Neural cell (in vitro differentiated cells): ENCODE results near the gene CDON. TPM values are rescaled to one million over a fixed set of nuclear protein-coding genes. Genes with fewer than 3 reads are reported as not detected.

Experiments
- H2AFZ ChIP-seq: fragments of 200-600, 300-800 bp; sonication (generic), shearing (Covaris generic); 2 replicates; pipeline ENCODE4 v1.6.0; 2014; ENCODE audit warnings: low read depth, mild to moderate bottlenecking, antibody characterized with exemption, low read length, moderate library complexity
- H3F3A ChIP-seq: fragments of 200-600 bp; shearing (Covaris generic); 2 replicates; pipeline ENCODE4 v1.6.1; 2016; ENCODE audit warnings: mild to moderate bottlenecking, moderate library complexity, mixed read lengths, antibody characterized with exemption, low read length; ENCODE audit not compliant: insufficient read depth, poor library complexity, severe bottlenecking
- H3K27ac ChIP-seq: fragments of 200-600, 300-800 bp; sonication (generic), shearing (Covaris generic); 2 replicates; pipeline ENCODE4 v1.5.1; 2014; ENCODE audit warnings: mild to moderate bottlenecking, low read length, moderate library complexity
- H3K27me3 ChIP-seq: fragments of 300-800, 200-600 bp; sonication (generic), shearing (Covaris generic); 2 replicates; pipeline ENCODE4 v1.6.0; 2014; ENCODE audit warnings: mild to moderate bottlenecking, low read depth, low read length, moderate library complexity; ENCODE audit not compliant: insufficient read depth
- H3K36me3 ChIP-seq: fragments of 300-800, 200-600 bp; sonication (generic), shearing (Covaris generic); 2 replicates; pipeline ENCODE4 v1.5.1; 2014; ENCODE audit warnings: mild to moderate bottlenecking, antibody characterized with exemption, low read length, moderate library complexity; ENCODE audit not compliant: insufficient read depth
- H3K4me2 ChIP-seq: fragments of 300-800, 200-600 bp; sonication (generic), shearing (Covaris generic); 2 replicates; pipeline ENCODE4 v1.6.0; 2014; ENCODE audit warnings: mild to moderate bottlenecking, low read length
- H3K4me3 ChIP-seq: fragments of 300-800, 200-600 bp; sonication (generic), shearing (Covaris generic); 2 replicates; pipeline ENCODE4 v1.5.1; 2014; ENCODE audit warnings: mild to moderate bottlenecking, low read length, moderate library complexity
- H3K79me2 ChIP-seq: fragments of 200-600 bp; shearing (Covaris generic); replicated peaks from 2 replicates; pipeline ENCODE4 v1.6.0; 2014; ENCODE audit warnings: mild to moderate bottlenecking, low read length, moderate library complexity; ENCODE audit not compliant: insufficient read depth
- H3K9ac ChIP-seq: fragments of 300-800, 200-600 bp; sonication (generic), shearing (Covaris generic); 2 replicates; pipeline ENCODE4 v1.6.1; 2016; ENCODE audit warnings: mild to moderate bottlenecking, low read length, mixed read lengths
- H3K9me2 ChIP-seq: fragments of 200-600 bp; shearing (Covaris generic); 2 replicates; pipeline ENCODE4 v1.6.1; 2016; ENCODE audit warnings: mild to moderate bottlenecking, low read length, mixed read lengths; ENCODE audit not compliant: insufficient read depth
- H3K9me3 ChIP-seq: fragments of 200-600, 300-800 bp; sonication (generic), shearing (Covaris generic); 2 replicates; pipeline ENCODE4 v1.6.1; 2016; ENCODE audit warnings: mild to moderate bottlenecking, mixed run types, low read length, moderate library complexity, mixed read lengths
- H4K20me1 ChIP-seq: fragments of 200-600 bp; shearing (Covaris generic); 2 replicates; pipeline ENCODE4 v1.6.1; 2016; ENCODE audit warnings: mild to moderate bottlenecking, mixed run types; ENCODE audit not compliant: insufficient read depth
- CTCF ChIP-seq: fragments of 450-650 bp; IDR thresholded peaks from 2 replicates; pipeline ENCODE4 v1.5.1; 2014; ENCODE audit warnings: antibody characterized with exemption, mild to moderate bottlenecking, moderate library complexity; ENCODE audit not compliant: poor library complexity, severe bottlenecking
- EP300 ChIP-seq: fragments of 450-650 bp; conservative IDR thresholded peaks from 2 replicates; pipeline ENCODE4 v1.6.1; 2014; ENCODE audit warnings: antibody characterized with exemption, mild to moderate bottlenecking, moderate library complexity; ENCODE audit not compliant: poor library complexity, severe bottlenecking
- EZH2 ChIP-seq: fragments of 200-600, 300-800 bp; shearing (Covaris generic), sonication (generic); IDR thresholded peaks from 2 replicates; pipeline ENCODE4 v1.6.1; 2014; ENCODE audit warnings: antibody characterized with exemption, low read length, borderline replicate concordance, mild to moderate bottlenecking; ENCODE audit not compliant: insufficient read depth, poor library complexity, severe bottlenecking
- MXI1 ChIP-seq: fragments of 450-650 bp; conservative IDR thresholded peaks from 2 replicates; pipeline ENCODE4 v1.6.1; 2014; ENCODE audit warnings: antibody characterized with exemption, mild to moderate bottlenecking; ENCODE audit not compliant: poor library complexity, severe bottlenecking
- POLR2AphosphoS5 ChIP-seq: IDR thresholded peaks from 2 replicates; pipeline ENCODE4 v1.6.1; 2012
- RAD21 ChIP-seq: fragments of 450-650 bp; conservative IDR thresholded peaks from 2 replicates; pipeline ENCODE4 v1.6.1; 2014; ENCODE audit warnings: antibody characterized with exemption, mild to moderate bottlenecking, moderate library complexity
- REST ChIP-seq: IDR thresholded peaks from 2 replicates; pipeline ENCODE4 v1.6.1; 2012; ENCODE audit warnings: borderline replicate concordance
- SMC3 ChIP-seq: fragments of 450-650 bp; conservative IDR thresholded peaks from 2 replicates; pipeline ENCODE4 v1.6.1; 2014; ENCODE audit warnings: antibody characterized with exemption, mild to moderate bottlenecking, moderate library complexity; ENCODE audit not compliant: poor library complexity
- TAF1 ChIP-seq: IDR thresholded peaks from 2 replicates; pipeline ENCODE4 v1.6.1; 2012; ENCODE audit warnings: low read depth
- polyA plus RNA-seq: library from polyadenylated mRNA; depleted of rRNA; stranded (reverse); fragments of >200 nt; gene quantifications from 2 replicates; pipeline ENCODE4 v1.2.3, GENCODE V29; 2014

The CDON gene
- polyA plus RNA-seq, 1 donor from 2014 or later: 44.1 TPM

GRCh38 chr11:125943661-125944349 lies 118.9 kb downstream of the CDON start:
- no peak overlapping the region for H3K9ac ChIP-seq
- no peaks in the 10 kb centered on the region for H3K27me3 ChIP-seq
- H3K4me2 ChIP-seq: no peak overlapping the region
- H3F3A ChIP-seq: no peaks in the 10 kb centered on the region
- no peak overlapping the region for H3K4me3 ChIP-seq
- H3K9me2 ChIP-seq: no peaks in the 10 kb centered on the region
- TF ChIP-seq CTCF (no peak), RAD21 (no peak), MXI1 (no peak), SMC3 (no peak)
- H3K9me3 ChIP-seq: no peaks in the 10 kb centered on the region
- H3K27ac ChIP-seq: no peak overlapping the region
- H3K36me3 ChIP-seq: no peaks in the 10 kb centered on the region
- H2AFZ ChIP-seq: no peak overlapping the region
- no peaks in the 10 kb centered on the region for H4K20me1 ChIP-seq
- no peaks in the 10 kb centered on the region for H3K79me2 ChIP-seq

DNA sequence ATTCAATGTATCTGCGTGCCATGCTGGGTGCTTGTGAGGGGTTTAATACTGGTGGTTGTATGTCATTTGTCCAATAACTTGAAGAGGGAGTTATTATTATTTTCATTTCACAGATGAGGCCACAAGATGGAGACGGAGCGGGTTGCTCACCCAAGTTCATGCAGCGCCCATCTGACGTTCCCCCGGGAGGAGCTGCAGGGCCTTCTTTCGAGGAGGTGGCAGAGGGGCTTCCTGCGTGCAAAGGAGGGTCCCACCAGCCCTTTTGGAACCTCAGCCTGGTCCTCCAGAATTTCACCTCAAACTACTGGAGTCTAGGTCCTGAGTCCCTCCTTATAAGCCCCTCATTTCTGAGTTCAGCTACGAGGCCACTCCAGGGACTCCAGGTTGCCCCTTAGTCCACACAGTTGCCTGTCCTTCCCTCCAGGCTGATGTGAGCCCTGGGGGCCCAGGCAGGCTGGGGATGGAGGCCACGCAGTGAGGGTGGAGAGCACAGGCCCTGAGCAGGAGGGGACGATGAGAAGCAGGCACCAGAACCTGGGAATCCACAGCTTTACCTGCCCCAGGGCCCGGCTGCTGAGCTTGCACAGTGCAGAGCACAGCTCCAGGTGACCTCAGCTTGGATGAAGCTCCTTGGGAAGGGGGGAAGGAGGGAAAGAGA lies 119.8 kb downstream of the CDON start:
- no peak for TF ChIP-seq EZH2
- TF ChIP-seq TAF1: no peak
- TF ChIP-seq RAD21: no peak
- TF ChIP-seq POLR2AphosphoS5: no peak
- no peak for TF ChIP-seq SMC3
- TF ChIP-seq CTCF: no peak
- no peak for TF ChIP-seq MXI1
- no peak for TF ChIP-seq REST
- no peak for TF ChIP-seq EP300
- H3F3A ChIP-seq: no peaks in the 10 kb centered on the region
- H3K4me3 ChIP-seq: no peak overlapping the region

More for the DNA sequence above, 119.8 kb downstream of the CDON start:
- H3K9me3 ChIP-seq: no peaks in the 10 kb centered on the region
- H3K27ac ChIP-seq: no peak overlapping the region
- H3K9ac ChIP-seq: no peak overlapping the region
- H3K79me2 ChIP-seq: no peaks in the 10 kb centered on the region
- H4K20me1 ChIP-seq: no peaks in the 10 kb centered on the region
- no peaks in the 10 kb centered on the region for H3K27me3 ChIP-seq
- no peak overlapping the region for H2AFZ ChIP-seq
- no peaks in the 10 kb centered on the region for H3K9me2 ChIP-seq
- no peak overlapping the region for H3K4me2 ChIP-seq
- no peaks in the 10 kb centered on the region for H3K36me3 ChIP-seq
